SHP77 (cell line): ENCODE data around the gene GRIN2D.

ENCODE experiments used
- DNase-seq, 2 experiments: peaks; one replicate each; lab custom pipeline; 2025; lab: John Stamatoyannopoulos, UW

Gene GRIN2D

GRCh38 chr19:48442116-48443035, 48.9 kb downstream of the GRIN2D start:
- DNase-seq = no peak

GRCh38 chr19:48443256-48443655, 49.8 kb downstream of the GRIN2D start:
- DNase-seq = no peak
